Measurements from ENCODE around the gene NLRX1.
"Not testable (repeated sequence)": the region's sequence is repeated elsewhere in the genome, so short reads cannot be mapped to it uniquely, and the experiment has no call there.

The NLRX1 gene, protein sequence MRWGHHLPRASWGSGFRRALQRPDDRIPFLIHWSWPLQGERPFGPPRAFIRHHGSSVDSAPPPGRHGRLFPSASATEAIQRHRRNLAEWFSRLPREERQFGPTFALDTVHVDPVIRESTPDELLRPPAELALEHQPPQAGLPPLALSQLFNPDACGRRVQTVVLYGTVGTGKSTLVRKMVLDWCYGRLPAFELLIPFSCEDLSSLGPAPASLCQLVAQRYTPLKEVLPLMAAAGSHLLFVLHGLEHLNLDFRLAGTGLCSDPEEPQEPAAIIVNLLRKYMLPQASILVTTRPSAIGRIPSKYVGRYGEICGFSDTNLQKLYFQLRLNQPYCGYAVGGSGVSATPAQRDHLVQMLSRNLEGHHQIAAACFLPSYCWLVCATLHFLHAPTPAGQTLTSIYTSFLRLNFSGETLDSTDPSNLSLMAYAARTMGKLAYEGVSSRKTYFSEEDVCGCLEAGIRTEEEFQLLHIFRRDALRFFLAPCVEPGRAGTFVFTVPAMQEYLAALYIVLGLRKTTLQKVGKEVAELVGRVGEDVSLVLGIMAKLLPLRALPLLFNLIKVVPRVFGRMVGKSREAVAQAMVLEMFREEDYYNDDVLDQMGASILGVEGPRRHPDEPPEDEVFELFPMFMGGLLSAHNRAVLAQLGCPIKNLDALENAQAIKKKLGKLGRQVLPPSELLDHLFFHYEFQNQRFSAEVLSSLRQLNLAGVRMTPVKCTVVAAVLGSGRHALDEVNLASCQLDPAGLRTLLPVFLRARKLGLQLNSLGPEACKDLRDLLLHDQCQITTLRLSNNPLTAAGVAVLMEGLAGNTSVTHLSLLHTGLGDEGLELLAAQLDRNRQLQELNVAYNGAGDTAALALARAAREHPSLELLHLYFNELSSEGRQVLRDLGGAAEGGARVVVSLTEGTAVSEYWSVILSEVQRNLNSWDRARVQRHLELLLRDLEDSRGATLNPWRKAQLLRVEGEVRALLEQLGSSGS

DNA sequence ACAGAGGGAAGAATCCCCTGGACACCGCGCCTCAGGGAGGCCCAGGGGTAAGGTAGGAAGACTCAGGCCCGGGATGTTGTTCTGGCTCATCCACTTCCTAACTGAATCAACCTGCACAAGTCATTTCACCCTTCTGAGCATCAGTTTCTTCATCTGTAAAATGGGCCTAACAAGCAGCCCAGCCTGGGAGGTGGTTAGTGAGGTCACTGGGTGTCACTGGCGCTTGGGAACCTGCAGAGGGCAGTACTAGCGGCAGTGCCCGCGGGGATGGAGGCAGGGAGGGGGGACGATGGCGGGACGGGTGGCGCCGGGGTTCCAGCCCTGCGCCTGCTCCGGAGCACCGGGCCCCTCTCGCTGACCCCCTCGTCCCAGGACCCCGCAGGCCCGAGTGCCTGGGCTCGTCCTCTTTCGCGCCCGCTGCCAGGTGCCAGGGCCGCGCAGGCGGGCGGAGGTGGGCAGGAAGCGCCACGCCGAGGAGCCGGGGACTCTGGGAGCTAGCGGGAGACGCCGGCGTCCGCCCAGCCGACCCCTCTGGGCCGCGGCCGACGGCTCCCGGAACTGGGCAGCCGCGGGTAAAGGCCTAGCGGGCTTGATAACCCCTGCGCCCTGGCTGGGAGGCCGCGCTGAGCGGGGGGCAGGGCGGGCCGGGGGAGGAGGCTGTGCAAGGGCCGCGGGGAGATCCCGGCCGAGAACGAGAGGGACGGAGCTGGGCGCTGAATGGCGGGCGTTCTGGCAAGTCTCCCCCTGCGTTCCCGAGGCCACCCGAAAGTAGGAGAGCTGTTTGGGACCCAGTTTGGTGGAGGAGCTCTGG is at the start of gene NLRX1:
NLRX1 (plus strand) TSS at position 255 of the 811 bp plus-strand sequence. CDS start 2,679 bp downstream, outside the sequence.
- DNase-seq (ENCODE audit: low read depth), result peak; percentile 81

DNA sequence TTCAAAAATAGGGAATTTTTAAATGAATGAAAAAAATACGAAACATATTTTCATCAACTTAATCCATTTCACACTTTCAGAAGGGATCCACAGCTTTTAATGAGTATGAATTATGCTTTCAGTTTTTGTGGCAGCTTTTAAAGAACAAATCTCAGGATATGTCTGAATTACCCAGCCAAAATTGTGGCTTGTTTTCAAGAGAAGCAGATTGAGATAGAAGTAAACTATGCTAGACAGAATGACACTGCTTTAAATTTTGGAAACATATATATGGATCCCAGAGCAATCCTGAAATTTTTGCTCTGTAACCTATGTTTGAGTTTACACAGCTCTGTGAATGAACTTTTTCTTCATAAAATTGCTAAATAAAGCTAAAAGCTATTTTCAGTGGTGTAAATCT is 49.6 kb upstream of the NLRX1 start:
- DNase-seq (ENCODE audit: low read depth), result no peak

DNA sequence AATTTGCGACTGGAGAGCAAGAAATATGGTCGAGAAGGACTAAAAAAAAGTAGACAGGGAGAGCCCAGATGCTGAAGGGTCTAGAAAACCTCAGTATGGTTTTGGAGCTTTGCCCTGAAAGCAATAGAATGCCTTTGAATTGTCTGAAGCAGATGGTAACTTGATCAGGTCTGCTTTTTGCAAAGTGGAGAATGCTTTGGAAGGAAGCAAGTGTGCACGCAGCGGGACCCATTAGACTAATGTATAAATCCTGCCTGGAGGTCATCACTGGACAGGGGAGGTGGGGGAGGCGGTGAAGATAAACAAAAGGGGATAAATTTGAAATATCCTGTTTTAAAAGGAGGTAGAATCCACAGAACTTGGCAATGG is 47.9 kb upstream of the NLRX1 start:
- DNase-seq (ENCODE audit: low read depth), result peak; percentile 78

DNA sequence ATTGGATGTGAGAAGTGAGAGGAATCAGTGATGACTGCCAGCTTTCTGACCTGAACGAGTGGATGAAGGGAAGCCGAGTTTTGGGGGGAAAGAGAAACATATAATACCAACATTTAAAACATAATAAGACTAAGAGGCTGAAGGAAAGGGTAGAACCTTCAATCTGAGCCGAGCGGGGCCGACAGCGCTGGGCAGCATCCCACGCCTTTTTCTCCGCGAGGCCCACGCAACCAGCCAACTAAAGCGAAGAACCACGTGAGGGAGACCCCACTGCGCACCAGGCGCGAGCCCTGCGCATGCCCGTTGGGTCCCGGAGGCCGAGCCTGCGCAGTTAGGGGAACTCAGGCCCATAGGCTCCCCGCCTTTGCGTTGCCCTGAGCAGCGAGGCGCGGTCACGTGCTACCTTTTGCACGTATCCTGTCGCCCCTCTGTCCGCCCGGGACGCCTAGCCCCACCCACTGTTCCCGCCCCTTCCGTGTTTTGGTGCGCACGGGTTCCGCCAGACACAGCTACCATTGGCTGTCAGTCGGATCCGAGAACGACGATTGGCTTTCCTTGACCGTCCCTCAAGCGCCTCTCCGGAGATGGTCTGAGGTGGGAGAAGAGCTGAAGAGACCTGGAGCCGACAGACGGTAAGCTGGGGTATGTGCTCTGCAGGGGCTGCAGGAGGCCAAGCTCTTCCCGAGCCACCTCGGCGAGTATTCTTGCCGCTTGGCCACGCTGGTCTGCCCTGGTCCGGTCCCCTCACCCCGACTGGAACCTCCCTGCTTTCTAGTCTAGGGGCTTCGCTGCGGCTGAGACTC is 47.3 kb upstream of the NLRX1 start, which contains the start of gene HINFP:
HINFP (plus strand) TSS at position 573 of the 803 bp plus-strand sequence. CDS start 5,365 bp downstream, outside the sequence.
- peak; percentile 100 for DNase-seq (ENCODE audit: low read depth)

DNA sequence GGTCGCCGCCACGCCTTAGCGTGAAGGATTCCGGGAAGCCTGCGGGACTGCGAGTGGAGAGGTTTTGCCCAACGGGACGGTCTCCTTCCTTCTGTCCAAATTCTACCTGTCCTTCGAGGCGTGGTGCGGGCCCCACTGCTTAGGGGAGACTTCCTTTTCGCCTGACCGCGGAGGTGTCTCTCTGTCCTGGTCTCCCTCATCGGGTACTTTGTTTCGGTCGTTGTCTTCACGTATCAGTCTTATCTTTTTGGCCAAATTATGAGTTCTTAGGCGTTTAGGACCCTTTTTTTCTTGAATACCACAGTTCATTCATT is 46.8 kb upstream of the NLRX1 start:
- no peak for DNase-seq (ENCODE audit: low read depth)

DNA sequence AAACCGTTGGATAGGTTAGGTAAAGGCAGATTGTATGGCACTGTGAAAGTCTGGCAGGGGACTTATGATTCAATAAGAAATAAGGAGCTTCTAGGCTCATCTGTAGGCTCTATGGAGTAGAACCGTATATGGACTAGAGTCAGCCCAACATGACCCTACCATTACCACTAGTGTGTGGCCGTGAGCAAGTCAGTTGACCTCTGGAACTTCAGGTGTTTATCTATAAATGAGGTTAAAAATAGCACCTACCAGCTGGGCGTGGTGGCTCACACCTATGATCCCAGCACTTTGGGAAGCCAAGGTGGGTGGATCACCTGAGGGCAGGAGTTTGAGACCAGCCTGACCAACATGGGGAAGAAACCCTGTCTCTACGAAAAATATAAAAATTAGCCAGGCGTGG is 42.7 kb upstream of the NLRX1 start:
- no peak for DNase-seq (ENCODE audit: low read depth)

DNA sequence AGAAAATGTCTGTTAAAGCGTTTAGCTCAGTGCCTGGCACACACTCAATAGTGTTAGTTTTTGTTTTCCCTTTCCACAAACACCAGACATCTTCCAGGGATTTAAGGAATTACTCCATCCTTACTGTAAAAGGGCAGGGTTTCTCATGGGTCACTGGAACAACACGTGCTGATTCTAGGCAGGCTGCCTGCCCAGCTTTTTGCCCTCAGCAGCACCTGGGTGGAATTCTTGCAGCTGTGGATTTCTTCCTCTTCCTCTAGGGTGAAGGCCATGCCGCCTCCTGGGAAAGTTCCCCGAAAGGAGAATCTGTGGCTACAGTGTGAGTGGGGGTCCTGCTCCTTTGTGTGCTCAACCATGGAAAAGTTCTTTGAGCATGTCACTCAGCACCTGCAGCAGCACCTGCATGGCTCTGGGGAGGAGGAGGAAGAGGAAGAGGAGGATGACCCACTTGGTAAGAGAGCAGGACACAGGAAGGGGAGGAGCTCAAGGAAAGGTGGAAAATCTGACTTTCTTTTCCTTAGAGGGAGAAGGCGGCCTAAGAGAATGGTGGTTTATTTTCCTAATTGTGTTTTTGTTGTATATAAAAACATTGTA is 41.8 kb upstream of the NLRX1 start:
- DNase-seq (ENCODE audit: low read depth), result no peak

DNA sequence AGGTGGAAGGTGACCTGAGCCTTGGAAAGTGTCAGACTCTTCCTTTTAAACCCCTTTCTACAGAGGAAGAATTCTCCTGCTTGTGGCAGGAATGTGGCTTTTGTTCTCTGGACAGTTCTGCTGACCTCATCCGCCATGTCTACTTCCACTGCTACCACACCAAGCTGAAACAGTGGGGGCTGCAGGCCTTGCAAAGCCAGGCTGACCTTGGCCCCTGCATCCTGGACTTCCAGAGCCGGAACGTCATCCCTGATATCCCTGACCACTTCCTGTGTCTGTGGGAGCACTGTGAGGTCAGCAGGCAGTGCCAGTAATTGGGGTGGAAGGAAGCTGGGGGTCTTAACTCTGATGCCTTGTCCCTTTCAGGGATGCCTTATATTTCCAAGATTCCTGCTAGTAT is 37.9 kb upstream of the NLRX1 start:
- DNase-seq (ENCODE audit: low read depth), result peak; percentile 41

DNA sequence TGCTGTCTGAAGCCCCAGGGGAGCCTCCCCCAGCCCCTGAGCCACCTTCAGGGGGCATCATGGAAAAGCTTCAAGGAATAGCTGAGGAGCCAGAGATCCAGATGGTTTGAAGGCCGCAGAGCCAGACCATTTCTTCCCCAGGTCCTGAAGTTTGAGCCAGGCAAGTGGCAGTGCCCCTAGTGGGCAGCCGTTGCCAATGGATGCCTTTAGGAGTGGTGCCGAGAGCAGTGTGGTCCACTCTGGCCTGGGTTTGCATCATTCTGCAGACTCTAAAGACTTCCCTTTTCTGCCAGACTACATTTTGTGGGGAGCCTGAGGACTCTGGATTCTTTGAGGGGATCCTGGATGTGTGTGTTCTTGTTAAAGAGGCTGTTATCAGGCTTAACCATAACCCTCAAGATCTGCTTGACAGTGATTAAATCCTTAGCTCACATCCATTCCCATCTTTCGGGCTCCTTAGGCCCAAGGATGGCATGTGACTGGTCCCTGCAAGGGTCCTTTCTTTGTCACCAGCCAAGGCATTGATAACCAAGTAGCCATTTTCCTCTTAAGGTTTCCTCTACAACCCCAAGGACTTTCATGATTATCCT is 34.0 kb upstream of the NLRX1 start:
- peak; percentile 16 for DNase-seq (ENCODE audit: low read depth)

DNA sequence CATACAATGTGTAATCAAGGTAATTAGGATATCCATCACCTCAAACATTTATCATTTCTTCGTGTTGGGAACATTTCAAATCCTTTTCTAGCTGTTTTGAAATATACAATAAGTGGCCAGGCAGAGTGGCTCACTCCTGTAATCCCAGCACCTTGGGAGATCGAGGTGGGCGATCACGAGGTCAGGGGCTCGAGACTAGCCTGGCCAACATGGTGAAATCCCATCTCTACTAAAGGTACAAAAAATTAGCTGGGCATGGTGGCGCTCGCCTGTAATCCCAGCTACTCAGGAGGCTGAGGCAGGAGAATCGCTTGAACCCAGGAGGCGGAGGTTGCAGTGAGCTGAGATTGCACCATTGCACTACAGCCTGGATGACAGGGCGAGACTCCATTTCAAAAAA is 29.2 kb upstream of the NLRX1 start:
- not testable (repeated sequence) for DNase-seq (ENCODE audit: low read depth)

DNA sequence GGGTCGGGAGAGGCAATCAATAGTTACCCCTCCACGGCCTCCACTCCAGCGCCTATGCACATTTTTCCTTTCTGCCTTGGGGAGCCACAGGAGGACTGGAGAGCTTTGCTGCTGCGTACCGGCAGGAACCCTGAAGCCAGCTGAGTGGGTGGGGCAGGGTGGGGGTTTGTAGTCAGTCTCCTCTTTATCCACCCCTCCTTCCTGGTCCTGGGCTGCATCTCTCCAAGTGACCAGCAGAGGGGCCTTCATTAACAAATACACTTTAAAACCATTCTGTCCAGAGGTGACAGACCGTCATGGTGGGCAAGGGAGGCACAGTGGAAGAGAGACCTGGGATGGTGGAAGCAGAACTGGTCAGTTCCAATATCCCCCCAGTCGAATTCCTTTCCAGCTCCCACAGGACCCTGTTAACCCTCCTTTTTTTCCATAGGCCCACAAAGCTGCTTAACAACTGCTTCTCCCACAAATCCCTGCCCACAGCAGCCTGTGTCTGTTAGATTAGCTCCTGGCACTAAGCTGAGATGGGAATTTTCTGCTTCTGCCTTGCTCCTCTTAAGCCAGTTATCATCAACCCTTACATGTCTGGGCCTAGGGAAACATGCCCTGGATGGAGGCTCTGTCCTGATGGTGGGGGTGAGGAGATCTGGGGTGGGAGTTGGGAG is 23.6 kb upstream of the NLRX1 start:
- peak; percentile 70 for DNase-seq (ENCODE audit: low read depth)

DNA sequence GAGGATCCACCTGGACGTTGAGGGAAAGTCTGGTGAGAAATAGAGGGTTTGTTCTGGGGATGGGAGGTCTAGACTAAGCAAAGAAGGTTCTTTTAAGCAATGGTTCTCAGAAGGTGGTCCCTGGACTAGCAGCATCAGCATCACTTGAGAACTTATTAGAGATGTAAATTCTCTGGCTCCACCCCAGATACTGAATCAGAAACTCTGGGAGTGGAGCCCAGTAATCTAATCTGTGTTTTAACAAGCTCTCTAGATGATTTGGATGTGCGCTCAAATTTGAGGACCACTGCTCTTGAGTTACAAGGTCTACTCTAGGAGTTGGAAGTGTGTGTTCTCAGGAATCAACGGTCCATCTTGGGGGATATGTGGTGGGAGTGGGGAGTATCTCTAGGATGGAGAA is 23.0 kb upstream of the NLRX1 start:
- DNase-seq (ENCODE audit: low read depth), result no peak

DNA sequence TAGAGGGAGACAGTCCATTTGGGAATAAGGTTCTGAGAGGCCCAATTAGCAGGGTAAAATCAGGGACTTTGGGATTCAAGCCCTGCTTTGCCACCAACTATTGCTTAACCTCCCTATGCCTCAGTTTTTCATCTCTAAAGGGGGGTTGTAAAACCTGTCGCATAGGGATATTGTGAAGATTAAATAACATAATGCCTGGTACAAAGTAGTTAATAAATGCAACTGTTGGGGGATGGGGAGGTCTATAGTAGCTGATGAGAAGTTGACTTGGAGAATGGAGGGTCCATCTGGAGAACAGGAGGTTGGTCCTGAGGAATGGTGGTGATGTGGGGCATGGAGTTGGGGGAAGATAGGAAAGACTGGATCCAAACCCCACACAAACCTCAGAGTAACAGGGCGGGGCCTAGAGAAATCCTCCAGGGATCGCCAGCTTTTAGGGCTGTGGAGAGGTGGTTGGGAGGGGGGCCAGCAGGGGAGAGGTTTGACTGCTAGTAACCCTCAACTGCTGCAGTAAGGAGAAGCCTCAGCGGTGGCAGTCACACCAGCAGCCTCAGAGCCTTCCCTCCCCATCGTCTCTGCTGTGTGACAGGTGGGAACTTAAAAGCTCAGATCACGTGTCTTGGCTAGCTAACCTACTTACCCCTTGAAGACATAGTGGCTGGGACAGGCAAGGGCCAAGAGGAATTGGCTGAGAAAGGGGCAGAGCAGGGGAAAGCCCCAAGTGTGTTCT is 20.8 kb upstream of the NLRX1 start:
- no peak for DNase-seq (ENCODE audit: low read depth)

DNA sequence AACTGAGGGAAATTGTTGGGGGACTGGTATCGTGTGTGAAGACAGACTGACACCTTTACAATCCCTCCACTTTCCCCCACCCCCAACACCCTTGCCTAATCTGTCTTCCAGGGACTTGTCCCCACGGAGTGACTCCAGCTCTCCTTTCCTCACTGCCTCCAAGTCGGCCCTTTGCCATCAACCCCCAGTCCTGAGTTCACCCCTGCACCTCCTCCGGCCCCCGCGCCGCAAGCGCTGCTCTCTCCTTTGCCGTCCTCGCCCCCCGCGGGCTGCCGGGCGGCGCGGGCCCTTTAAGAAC is 19.9 kb upstream of the NLRX1 start:
- no peak for DNase-seq (ENCODE audit: low read depth)

DNA sequence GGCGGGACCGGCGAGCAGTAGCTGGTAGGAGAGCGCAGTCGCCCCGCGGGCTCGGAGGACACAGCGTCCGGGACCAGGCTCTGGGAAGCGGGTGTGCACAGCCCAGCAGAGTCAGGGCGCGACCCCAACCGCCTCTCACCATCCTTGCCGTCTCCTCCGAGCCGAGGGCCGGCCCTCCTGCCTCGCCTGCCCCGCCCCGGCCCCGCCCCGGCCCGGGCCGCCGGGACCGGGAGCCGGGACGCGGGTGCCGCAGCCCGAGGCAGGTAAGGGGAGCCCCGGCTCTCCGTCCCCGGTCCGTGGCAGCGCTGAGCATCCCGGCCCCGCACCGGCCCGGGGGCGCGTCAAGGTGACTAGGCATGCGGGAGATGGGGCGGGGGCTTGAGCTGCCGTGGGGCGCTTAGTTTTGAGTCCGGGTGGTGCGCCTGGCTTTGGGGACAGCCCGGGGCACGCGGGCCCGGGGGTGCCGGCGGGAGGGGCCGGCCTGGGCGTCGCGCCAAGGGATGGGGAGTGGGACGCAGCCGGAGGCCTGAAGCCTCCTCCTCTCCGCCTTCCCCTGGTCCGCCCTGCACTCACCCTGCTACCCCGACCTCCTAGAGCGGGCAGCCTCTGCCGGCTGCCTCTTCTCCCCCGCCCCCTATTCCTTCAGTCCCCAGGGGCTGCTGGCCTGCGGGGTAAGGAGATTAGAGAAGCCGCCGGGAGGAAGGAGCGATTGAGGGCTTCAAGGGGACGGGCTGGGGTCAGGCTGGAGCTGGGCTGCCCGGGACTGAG is 19.3 kb upstream of the NLRX1 start, which contains the start of gene ABCG4:
ABCG4 (plus strand) TSS at position 35 of the 768 bp plus-strand sequence. CDS start 914 bp downstream, outside the sequence.
- DNase-seq (ENCODE audit: low read depth), result no peak

DNA sequence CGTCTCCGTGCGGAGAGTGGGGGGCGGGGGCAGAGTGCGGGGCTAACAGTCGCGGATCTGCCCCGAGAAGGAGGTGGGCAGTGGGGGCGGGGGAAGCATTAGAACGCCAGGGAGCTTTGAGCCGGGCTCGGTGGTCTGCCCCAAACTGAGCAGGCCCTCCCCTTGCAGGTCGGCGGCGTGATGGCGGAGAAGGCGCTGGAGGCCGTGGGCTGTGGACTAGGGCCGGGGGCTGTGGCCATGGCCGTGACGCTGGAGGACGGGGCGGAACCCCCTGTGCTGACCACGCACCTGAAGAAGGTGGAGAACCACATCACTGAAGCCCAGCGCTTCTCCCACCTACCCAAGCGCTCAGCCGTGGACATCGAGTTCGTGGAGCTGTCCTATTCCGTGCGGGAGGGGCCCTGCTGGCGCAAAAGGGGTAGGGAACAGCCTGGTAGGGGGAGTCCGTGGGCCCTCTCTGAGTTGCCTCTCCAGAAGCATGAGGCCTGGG is 18.7 kb upstream of the NLRX1 start:
- no peak for DNase-seq (ENCODE audit: low read depth)

DNA sequence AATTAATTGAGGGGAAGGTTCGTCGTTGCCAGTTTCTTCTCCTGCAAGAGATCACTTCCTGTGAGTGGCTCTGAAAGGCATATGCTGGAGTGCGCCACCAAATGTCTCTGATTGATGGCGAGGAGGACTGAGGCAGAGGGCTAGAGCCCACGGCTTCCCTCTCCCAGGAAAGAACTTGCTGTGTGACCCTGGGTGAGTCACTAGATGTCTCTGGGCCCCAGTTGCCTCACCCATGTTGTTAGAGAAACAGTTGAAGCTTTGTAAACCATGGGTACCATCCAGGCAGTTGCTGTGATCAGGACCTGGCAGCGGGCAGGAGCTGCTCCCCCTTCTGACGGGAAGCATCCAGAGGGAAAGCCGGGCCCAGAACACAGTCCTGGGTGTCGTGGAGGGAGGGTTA is 16.5 kb upstream of the NLRX1 start:
- no peak for DNase-seq (ENCODE audit: low read depth)

DNA sequence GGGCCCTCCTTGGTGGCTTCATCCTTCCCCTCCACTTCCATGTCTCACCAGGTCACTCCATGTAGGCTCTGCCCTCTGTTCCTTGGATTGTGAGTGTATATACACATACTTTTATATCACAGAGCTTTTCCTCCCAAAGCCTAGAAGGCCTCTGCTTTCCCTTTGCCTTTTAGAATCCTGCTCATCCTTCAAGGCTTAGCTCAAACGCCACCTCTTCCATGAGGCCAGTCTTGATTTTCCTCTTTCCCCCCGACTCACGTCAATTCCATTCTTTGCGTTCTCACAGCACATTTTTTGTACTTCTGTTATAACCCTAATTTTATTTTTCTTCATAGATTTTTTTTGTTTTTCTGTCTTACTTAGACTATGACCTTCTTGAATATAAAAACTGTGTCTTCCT is 15.9 kb upstream of the NLRX1 start:
- no peak for DNase-seq (ENCODE audit: low read depth)
